HepG2 (cell line): ENCODE results near the gene TEKT5. TPM values are rescaled to one million over a fixed set of nuclear protein-coding genes. Genes with fewer than 3 reads are reported as not detected.

ENCODE experiments used
- EEA1 ChIP-seq: sonication (generic); formaldehyde crosslinking; IDR thresholded peaks from 2 replicates; pipeline ENCODE4 v1.5.1; 2020; ENCODE audit warnings: mild to moderate bottlenecking, missing genetic modification reagents, borderline replicate concordance
- HOXD1 ChIP-seq: sonication (generic); formaldehyde crosslinking; IDR thresholded peaks from 2 replicates; pipeline ENCODE4 v1.5.0; 2020; ENCODE audit warnings: missing genetic modification reagents
- RBM22 ChIP-seq: fragments of 200-400 bp; formaldehyde crosslinking; optimal IDR thresholded peaks from 2 replicates; pipeline ENCODE3; 2017; ENCODE audit warnings: mild to moderate bottlenecking, low read length, moderate library complexity
- RXRA ChIP-seq: sonication (generic); formaldehyde crosslinking; IDR thresholded peaks from 2 replicates; pipeline ENCODE4 v1.5.1; 2020; ENCODE audit warnings: missing genetic modification reagents
- SP140L ChIP-seq: sonication (generic); formaldehyde crosslinking; IDR thresholded peaks from 2 replicates; pipeline ENCODE4 v1.4.0; 2020; ENCODE audit warnings: missing genetic modification reagents, borderline replicate concordance
- SSRP1 ChIP-seq: IDR thresholded peaks from 2 replicates; pipeline ENCODE4 v1.6.1; 2016; ENCODE audit warnings: control low read depth
- polyA plus RNA-seq, 8 experiments: library from polyadenylated mRNA; depleted of rRNA in 3 of 8; stranded (reverse) in 7 of 8; unstranded in 1 of 8; fragments of >200 nt; fragmentation: Illumina TruSeq in 4 of 8; extraction: Trizol in 4 of 8; gene quantifications; 2 replicates each; pipeline versions ENCODE4 v1.2.1 to v1.2.3, GENCODE V29; 2011 to 2016; ENCODE audit warnings: low read depth in 4 of 8, missing spikeins in 1 of 8, mixed read lengths in 1 of 8; ENCODE audit not compliant: insufficient read depth in 1 of 8
- total RNA-seq, 5 experiments: library from RNA; depleted of rRNA; stranded (reverse); fragments of >200 nt; fragmentation: Illumina TruSeq; extraction: Trizol; gene quantifications; 2 replicates each; pipeline ENCODE4 v1.2.3, GENCODE V29; 2016; ENCODE audit warnings: low read depth in 1 of 5
- TF ChIP-seq, protein P1 (sequence below): sonication (generic); formaldehyde crosslinking; conservative IDR thresholded peaks from 2 replicates; pipeline ENCODE4 v1.4.0; 2020; ENCODE audit warnings: mild to moderate bottlenecking, missing genetic modification reagents, moderate library complexity
- TF ChIP-seq, protein P2 (sequence below): sonication (generic); formaldehyde crosslinking; IDR thresholded peaks from 2 replicates; pipeline ENCODE4 v1.9.0; 2021; ENCODE audit warnings: missing genetic modification reagents, borderline replicate concordance
- TF ChIP-seq, protein P3 (sequence below): sonication (generic); formaldehyde crosslinking; IDR thresholded peaks from 2 replicates; pipeline ENCODE4 v1.4.0; 2020; ENCODE audit warnings: missing genetic modification reagents
- TF ChIP-seq, protein P4 (sequence below): sonication (generic); formaldehyde crosslinking; IDR thresholded peaks from 2 replicates; pipeline ENCODE4 v1.5.1; 2020; ENCODE audit warnings: missing genetic modification reagents, mild to moderate bottlenecking, borderline replicate concordance
- TF ChIP-seq, protein P5 (sequence below): fragments of 450-650 bp; IDR thresholded peaks from 2 replicates; pipeline ENCODE4 v1.6.1; 2017
- TF ChIP-seq, protein P6 (sequence below): sonication (generic); formaldehyde crosslinking; IDR thresholded peaks from 2 replicates; pipeline ENCODE4 v1.5.0; 2020; ENCODE audit warnings: mild to moderate bottlenecking, low read depth, missing genetic modification reagents, borderline replicate concordance

TEKT5 gene
- total and polyA plus RNA-seq, 2 of the 13 experiments (the other 11 are each of a cell fraction or from before 2014, with no cell fraction given), result 0.16 TPM; not detected in 1

DNA sequence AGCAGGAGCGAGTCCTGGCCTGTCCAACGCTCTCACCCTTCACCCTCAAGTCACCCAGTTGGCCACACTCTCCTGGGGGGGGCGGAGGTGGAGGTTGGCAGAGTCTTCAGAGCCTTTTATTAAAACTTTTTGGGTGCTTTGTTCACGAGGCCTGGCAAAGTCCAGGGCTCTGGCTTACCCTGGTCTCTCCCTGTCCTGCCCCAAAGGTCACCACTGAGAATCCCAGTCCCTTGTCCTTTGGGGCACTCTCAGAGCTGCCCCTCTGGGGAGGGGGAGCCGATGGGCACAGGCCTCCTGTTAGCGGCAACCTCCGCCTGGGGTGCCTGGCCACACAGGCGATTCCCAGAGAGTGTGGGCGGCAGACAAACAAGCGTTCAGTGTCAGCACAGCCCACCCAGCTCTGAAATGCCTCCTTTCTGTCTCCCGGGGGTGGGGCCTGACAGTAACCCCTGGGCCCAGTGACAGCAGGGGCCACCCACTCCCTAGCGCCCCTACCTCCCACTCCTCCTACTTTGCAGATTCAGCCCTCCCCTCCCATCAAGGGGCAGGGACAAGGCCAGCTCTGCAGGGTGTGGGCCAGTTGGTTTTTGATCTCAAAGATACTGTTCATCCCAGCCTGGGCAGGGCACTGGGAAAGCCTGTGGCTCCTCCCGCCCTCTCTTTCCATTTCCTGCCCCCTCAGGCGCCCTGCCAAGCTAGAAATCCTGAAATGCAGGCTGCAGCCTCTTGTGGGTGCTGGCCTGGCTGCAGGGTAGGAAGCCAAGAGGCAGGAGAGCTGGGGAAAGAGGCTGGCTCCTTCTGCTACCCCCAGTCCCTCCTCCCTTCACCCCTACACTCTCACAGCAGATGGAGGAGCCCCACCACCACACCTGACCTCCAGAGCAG is 77.7 kb downstream of the TEKT5 start (continued):
- TF ChIP-seq, protein P1, sequence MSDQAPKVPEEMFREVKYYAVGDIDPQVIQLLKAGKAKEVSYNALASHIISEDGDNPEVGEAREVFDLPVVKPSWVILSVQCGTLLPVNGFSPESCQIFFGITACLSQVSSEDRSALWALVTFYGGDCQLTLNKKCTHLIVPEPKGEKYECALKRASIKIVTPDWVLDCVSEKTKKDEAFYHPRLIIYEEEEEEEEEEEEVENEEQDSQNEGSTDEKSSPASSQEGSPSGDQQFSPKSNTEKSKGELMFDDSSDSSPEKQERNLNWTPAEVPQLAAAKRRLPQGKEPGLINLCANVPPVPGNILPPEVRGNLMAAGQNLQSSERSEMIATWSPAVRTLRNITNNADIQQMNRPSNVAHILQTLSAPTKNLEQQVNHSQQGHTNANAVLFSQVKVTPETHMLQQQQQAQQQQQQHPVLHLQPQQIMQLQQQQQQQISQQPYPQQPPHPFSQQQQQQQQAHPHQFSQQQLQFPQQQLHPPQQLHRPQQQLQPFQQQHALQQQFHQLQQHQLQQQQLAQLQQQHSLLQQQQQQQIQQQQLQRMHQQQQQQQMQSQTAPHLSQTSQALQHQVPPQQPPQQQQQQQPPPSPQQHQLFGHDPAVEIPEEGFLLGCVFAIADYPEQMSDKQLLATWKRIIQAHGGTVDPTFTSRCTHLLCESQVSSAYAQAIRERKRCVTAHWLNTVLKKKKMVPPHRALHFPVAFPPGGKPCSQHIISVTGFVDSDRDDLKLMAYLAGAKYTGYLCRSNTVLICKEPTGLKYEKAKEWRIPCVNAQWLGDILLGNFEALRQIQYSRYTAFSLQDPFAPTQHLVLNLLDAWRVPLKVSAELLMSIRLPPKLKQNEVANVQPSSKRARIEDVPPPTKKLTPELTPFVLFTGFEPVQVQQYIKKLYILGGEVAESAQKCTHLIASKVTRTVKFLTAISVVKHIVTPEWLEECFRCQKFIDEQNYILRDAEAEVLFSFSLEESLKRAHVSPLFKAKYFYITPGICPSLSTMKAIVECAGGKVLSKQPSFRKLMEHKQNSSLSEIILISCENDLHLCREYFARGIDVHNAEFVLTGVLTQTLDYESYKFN (CRISPR knock-in tag), result peak; percentile 90
- TF ChIP-seq, protein P2, sequence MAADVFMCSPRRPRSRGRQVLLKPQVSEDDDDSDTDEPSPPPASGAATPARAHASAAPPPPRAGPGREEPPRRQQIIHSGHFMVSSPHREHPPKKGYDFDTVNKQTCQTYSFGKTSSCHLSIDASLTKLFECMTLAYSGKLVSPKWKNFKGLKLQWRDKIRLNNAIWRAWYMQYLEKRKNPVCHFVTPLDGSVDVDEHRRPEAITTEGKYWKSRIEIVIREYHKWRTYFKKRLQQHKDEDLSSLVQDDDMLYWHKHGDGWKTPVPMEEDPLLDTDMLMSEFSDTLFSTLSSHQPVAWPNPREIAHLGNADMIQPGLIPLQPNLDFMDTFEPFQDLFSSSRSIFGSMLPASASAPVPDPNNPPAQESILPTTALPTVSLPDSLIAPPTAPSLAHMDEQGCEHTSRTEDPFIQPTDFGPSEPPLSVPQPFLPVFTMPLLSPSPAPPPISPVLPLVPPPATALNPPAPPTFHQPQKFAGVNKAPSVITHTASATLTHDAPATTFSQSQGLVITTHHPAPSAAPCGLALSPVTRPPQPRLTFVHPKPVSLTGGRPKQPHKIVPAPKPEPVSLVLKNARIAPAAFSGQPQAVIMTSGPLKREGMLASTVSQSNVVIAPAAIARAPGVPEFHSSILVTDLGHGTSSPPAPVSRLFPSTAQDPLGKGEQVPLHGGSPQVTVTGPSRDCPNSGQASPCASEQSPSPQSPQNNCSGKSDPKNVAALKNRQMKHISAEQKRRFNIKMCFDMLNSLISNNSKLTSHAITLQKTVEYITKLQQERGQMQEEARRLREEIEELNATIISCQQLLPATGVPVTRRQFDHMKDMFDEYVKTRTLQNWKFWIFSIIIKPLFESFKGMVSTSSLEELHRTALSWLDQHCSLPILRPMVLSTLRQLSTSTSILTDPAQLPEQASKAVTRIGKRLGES, result no peak
- TF ChIP-seq, protein P3, sequence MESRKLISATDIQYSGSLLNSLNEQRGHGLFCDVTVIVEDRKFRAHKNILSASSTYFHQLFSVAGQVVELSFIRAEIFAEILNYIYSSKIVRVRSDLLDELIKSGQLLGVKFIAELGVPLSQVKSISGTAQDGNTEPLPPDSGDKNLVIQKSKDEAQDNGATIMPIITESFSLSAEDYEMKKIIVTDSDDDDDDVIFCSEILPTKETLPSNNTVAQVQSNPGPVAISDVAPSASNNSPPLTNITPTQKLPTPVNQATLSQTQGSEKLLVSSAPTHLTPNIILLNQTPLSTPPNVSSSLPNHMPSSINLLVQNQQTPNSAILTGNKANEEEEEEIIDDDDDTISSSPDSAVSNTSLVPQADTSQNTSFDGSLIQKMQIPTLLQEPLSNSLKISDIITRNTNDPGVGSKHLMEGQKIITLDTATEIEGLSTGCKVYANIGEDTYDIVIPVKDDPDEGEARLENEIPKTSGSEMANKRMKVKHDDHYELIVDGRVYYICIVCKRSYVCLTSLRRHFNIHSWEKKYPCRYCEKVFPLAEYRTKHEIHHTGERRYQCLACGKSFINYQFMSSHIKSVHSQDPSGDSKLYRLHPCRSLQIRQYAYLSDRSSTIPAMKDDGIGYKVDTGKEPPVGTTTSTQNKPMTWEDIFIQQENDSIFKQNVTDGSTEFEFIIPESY, result no peak
- TF ChIP-seq EEA1 (CRISPR knock-in tag), result peak; percentile 25; the same call in 1 of the 2 replicates
- TF ChIP-seq, protein P4, sequence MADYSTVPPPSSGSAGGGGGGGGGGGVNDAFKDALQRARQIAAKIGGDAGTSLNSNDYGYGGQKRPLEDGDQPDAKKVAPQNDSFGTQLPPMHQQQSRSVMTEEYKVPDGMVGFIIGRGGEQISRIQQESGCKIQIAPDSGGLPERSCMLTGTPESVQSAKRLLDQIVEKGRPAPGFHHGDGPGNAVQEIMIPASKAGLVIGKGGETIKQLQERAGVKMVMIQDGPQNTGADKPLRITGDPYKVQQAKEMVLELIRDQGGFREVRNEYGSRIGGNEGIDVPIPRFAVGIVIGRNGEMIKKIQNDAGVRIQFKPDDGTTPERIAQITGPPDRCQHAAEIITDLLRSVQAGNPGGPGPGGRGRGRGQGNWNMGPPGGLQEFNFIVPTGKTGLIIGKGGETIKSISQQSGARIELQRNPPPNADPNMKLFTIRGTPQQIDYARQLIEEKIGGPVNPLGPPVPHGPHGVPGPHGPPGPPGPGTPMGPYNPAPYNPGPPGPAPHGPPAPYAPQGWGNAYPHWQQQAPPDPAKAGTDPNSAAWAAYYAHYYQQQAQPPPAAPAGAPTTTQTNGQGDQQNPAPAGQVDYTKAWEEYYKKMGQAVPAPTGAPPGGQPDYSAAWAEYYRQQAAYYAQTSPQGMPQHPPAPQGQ (CRISPR knock-in tag), result no peak
- no peak for TF ChIP-seq SP140L (CRISPR knock-in tag)
- TF ChIP-seq HOXD1 (CRISPR knock-in tag), result 0 out of 2 replicates have a peak, but pooled peaks have one; percentile 55
- no peak for TF ChIP-seq SSRP1 (CRISPR knock-in tag)
- TF ChIP-seq RXRA (CRISPR knock-in tag), result peak; percentile 69; the same call in 1 of the 2 replicates
- no peak for TF ChIP-seq RBM22
- TF ChIP-seq, protein P5, sequence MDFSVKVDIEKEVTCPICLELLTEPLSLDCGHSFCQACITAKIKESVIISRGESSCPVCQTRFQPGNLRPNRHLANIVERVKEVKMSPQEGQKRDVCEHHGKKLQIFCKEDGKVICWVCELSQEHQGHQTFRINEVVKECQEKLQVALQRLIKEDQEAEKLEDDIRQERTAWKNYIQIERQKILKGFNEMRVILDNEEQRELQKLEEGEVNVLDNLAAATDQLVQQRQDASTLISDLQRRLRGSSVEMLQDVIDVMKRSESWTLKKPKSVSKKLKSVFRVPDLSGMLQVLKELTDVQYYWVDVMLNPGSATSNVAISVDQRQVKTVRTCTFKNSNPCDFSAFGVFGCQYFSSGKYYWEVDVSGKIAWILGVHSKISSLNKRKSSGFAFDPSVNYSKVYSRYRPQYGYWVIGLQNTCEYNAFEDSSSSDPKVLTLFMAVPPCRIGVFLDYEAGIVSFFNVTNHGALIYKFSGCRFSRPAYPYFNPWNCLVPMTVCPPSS, result no peak
- TF ChIP-seq, protein P6, sequence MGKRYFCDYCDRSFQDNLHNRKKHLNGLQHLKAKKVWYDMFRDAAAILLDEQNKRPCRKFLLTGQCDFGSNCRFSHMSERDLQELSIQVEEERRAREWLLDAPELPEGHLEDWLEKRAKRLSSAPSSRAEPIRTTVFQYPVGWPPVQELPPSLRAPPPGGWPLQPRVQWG, result no peak
